PC-3 (cell line): Measurements from ENCODE around the gene COL6A6.

Source experiments
- CTCF ChIP-seq: fragments of 300-600 bp; sonication (generic); conservative IDR thresholded peaks from 2 replicates; pipeline ENCODE4 v1.5.1; 2017; ENCODE audit warnings: antibody characterized with exemption, low read depth, mild to moderate bottlenecking, low read length
- EZH2 ChIP-seq: fragments of 300-600 bp; sonication (generic); IDR thresholded peaks from one replicate; pipeline ENCODE4 v1.6.1; 2017; ENCODE audit warnings: antibody characterized with exemption, mild to moderate bottlenecking, low read length; ENCODE audit not compliant: unreplicated experiment

DNA sequence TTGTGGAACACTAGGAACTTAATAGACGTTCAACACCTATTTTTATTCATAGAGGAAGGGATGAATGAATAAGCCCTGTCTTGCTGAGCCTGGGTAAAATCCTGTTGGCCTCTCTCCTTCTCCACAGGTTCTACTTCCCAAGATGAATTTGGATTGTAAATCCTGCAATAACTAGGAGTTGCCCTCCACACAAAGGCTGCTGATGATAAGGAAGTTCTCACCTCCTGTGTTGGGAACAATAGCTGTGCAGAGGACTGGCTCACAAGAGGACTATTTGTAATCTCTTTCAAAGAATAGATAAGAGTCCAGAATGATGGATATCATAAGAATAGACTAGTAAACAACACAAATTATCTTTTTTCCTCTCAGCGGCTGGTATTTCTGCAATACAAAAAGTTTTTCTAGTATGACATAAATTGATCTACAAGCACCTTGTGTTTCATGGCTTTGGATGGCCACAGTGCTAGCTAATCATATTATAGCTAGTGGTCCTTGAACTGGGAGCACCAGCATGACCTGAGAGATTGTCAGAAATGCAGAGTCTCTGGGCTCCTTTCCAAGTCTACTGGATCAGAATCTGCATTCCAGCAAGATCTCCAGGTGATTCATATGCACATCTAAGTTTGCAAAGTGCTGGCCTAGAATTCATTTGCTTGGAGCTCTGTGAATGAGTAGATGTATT, 28.1 kb upstream of the COL6A6 start:
- TF ChIP-seq CTCF (no peak), EZH2 (no peak)
